ENCODE measurements around the gene RUFY1. TPM values are rescaled to one million over a fixed set of nuclear protein-coding genes. Genes with fewer than 3 reads are reported as not detected.

The RUFY1 gene
- total and polyA plus RNA-seq, 9 of the 15 experiments (the other 6 are each of a cell fraction or from before 2014, with no cell fraction given): 5.0 to 41.7 (median 29.6) TPM

DNA sequence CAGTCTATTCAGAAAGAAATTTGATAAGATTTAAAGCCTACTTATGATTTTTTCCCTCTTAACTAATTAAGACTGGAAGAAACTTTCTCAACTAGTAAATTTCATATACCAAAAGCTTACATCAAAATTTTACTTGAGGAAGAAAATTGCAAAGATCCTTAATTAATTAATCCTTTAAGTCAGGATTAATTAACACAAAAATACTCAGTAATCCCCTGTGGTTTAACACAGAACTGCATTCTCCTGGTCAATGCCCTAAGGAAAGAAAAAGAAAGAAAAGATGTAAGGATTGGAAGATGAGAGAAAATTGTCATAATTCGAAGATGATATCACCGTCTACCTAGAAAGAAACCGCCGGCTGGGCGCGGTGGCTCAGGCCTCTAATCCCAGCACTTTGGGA, 17.3 kb upstream of the RUFY1 start (continued):
- TF ChIP-seq, protein P1, sequence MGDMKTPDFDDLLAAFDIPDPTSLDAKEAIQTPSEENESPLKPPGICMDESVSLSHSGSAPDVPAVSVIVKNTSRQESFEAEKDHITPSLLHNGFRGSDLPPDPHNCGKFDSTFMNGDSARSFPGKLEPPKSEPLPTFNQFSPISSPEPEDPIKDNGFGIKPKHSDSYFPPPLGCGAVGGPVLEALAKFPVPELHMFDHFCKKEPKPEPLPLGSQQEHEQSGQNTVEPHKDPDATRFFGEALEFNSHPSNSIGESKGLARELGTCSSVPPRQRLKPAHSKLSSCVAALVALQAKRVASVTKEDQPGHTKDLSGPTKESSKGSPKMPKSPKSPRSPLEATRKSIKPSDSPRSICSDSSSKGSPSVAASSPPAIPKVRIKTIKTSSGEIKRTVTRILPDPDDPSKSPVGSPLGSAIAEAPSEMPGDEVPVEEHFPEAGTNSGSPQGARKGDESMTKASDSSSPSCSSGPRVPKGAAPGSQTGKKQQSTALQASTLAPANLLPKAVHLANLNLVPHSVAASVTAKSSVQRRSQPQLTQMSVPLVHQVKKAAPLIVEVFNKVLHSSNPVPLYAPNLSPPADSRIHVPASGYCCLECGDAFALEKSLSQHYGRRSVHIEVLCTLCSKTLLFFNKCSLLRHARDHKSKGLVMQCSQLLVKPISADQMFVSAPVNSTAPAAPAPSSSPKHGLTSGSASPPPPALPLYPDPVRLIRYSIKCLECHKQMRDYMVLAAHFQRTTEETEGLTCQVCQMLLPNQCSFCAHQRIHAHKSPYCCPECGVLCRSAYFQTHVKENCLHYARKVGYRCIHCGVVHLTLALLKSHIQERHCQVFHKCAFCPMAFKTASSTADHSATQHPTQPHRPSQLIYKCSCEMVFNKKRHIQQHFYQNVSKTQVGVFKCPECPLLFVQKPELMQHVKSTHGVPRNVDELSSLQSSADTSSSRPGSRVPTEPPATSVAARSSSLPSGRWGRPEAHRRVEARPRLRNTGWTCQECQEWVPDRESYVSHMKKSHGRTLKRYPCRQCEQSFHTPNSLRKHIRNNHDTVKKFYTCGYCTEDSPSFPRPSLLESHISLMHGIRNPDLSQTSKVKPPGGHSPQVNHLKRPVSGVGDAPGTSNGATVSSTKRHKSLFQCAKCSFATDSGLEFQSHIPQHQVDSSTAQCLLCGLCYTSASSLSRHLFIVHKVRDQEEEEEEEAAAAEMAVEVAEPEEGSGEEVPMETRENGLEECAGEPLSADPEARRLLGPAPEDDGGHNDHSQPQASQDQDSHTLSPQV (IDR thresholded peaks at IDR 0.05): no peak

DNA sequence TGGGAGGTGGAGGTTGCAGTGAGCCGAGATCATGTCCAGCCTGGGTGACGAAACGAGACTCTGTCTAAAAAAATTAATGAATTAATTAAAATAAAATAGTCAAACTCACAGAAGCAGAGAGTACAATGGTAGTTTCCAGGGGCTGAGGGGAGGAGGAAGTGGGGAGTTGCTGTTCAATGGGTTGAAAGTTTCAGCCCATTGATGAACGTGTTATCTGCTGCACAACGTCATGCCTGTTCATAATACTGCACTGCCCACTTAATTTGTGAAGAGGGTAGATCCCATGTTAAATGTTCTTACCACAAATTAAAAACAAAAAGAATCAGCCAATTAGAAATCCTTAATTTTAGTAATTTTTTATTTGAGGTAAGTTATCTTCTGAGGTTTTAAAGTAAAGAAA, 16.4 kb upstream of the RUFY1 start:
- H3K27me3 ChIP-seq (ENCODE audit: control insufficient read depth in 2 of 2, insufficient read depth in 2 of 2, low read length in 2 of 2): peaks cover 12 to 18% of the 10 kb centered on the region in 2 experiments; a peak in 4 of 5 replicates
- no peak overlapping the region for H3K9ac ChIP-seq (ENCODE audit: insufficient read depth in 1 of 2, low read depth in 2 of 2, low read length in 2 of 2)
- H3K4me1 ChIP-seq (replicated peaks in 1 of 2; ENCODE audit: control insufficient read depth in 2 of 2, insufficient read depth in 2 of 2, low read length in 2 of 2): peaks cover 0 to 10% of the 10 kb centered on the region in 2 experiments; a peak in 2 of 5 replicates
- H4K20me1 ChIP-seq (replicated peaks; ENCODE audit: control insufficient read depth, insufficient read depth, low read length): no peaks in the 10 kb centered on the region
- no peaks in the 10 kb centered on the region for H3K9me1 ChIP-seq (ENCODE audit: control insufficient read depth, insufficient read depth, low read length)
- 42% methylated on average over 5 of the region's 5 CpGs for WGBS (ENCODE audit: insufficient coverage, low coverage, missing lambda C conversion rate)
- H3K9me3 ChIP-seq (replicated peaks; ENCODE audit: control insufficient read depth, insufficient read depth, low read depth, low read length): no peaks in the 10 kb centered on the region
- intact Hi-C loops (cut with micrococcal nuclease) (no loop called here), in situ Hi-C loops (cut with MboI) (no loop called here)
- CTCF ChIA-PET (ENCODE audit: low intra/inter-chr PET ratio): no interaction called here
- BruUV-seq (replicated peaks): no TSS peak
- POLR2A ChIA-PET: interaction anchor here (0.6 to 1.0 kb wide), 3 partner anchors 8 to 476 kb away, joined by 3 read pairs; no protein-coding TSS in a partner anchor
- no peak for ATAC-seq
- no peak overlapping the region for H3K27ac ChIP-seq (ENCODE audit: extremely low read depth, low read depth, low read length)
- H2AFZ ChIP-seq (ENCODE audit: low read depth, low read length): 0 out of 2 replicates have a peak overlapping the region, but pooled peaks have one; percentile 57
- H3K36me3 ChIP-seq (ENCODE audit: control insufficient read depth, insufficient read depth, low read length): no peaks in the 10 kb centered on the region
- no peak for FAIRE-seq
- no peak overlapping the region for H3K4me2 ChIP-seq (ENCODE audit: insufficient read depth, low read length)
- no peak overlapping the region for H3K4me3 ChIP-seq
- no peak for TF ChIP-seq ZSCAN32 (CRISPR knock-in tag; IDR thresholded peaks at IDR 0.05)
- TF ChIP-seq ZC3H4 (CRISPR knock-in tag; IDR thresholded peaks at IDR 0.05; ENCODE audit: borderline replicate concordance): no peak
- TF ChIP-seq RFX5 (IDR thresholded peaks at IDR 0.05; ENCODE audit: low read depth, low read length): no peak
- TF ChIP-seq PHTF2 (CRISPR knock-in tag; IDR thresholded peaks at IDR 0.05): no peak
- TF ChIP-seq, protein P2, sequence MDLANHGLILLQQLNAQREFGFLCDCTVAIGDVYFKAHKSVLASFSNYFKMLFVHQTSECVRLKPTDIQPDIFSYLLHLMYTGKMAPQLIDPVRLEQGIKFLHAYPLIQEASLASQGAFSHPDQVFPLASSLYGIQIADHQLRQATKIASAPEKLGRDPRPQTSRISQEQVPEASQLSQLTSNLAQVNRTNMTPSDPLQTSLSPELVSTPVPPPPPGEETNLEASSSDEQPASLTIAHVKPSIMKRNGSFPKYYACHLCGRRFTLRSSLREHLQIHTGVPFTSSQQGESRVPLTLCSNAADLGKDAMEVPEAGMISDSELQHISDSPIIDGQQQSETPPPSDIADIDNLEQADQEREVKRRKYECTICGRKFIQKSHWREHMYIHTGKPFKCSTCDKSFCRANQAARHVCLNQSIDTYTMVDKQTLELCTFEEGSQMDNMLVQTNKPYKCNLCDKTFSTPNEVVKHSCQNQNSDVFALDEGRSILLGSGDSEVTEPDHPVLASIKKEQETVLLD (IDR thresholded peaks at IDR 0.05): no peak
- no peak for TF ChIP-seq HNRNPL (IDR thresholded peaks at IDR 0.05; ENCODE audit: low read depth, low read length)
- TF ChIP-seq MAFG (tag; conservative IDR thresholded peaks at IDR 0.05): no peak
- TF ChIP-seq, protein P3, sequence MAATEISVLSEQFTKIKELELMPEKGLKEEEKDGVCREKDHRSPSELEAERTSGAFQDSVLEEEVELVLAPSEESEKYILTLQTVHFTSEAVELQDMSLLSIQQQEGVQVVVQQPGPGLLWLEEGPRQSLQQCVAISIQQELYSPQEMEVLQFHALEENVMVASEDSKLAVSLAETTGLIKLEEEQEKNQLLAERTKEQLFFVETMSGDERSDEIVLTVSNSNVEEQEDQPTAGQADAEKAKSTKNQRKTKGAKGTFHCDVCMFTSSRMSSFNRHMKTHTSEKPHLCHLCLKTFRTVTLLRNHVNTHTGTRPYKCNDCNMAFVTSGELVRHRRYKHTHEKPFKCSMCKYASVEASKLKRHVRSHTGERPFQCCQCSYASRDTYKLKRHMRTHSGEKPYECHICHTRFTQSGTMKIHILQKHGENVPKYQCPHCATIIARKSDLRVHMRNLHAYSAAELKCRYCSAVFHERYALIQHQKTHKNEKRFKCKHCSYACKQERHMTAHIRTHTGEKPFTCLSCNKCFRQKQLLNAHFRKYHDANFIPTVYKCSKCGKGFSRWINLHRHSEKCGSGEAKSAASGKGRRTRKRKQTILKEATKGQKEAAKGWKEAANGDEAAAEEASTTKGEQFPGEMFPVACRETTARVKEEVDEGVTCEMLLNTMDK (IDR thresholded peaks at IDR 0.05; ENCODE audit: borderline replicate concordance, insufficient read depth, low read depth, low read length, poor library complexity, severe bottlenecking): no peak
- TF ChIP-seq STAG1 (CRISPR knock-in tag; IDR thresholded peaks at IDR 0.05; ENCODE audit: borderline replicate concordance): no peak
- no peak for TF ChIP-seq NRF1 (conservative IDR thresholded peaks at IDR 0.05 in 1 of 2, IDR thresholded peaks at IDR 0.05 in 1 of 2)
- TF ChIP-seq, protein P4, sequence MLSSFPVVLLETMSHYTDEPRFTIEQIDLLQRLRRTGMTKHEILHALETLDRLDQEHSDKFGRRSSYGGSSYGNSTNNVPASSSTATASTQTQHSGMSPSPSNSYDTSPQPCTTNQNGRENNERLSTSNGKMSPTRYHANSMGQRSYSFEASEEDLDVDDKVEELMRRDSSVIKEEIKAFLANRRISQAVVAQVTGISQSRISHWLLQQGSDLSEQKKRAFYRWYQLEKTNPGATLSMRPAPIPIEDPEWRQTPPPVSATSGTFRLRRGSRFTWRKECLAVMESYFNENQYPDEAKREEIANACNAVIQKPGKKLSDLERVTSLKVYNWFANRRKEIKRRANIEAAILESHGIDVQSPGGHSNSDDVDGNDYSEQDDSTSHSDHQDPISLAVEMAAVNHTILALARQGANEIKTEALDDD (IDR thresholded peaks at IDR 0.05): no peak
- TF ChIP-seq SIN3B (IDR thresholded peaks at IDR 0.05; ENCODE audit: low read depth): no peak
- DNase-seq (ENCODE audit: extremely low read depth in 1 of 4, low spot score in 3 of 4): no peak
- no peaks in the 10 kb centered on the region for H3K79me2 ChIP-seq (ENCODE audit: control insufficient read depth, insufficient read depth, low read length)
